AG04450 (cell line): Measurements from ENCODE around the gene IFNA16. TPM values are rescaled to one million over a fixed set of nuclear protein-coding genes. Genes with fewer than 3 reads are reported as not detected.
"Not testable (repeated sequence)": the region's sequence is repeated elsewhere in the genome, so short reads cannot be mapped to it uniquely, and the experiment has no call there.

Source experiments
- CTCF ChIA-PET: fragments of 300-600, 350-600 bp; formaldehyde crosslinking; extraction: SDS; loops from one replicate; lab custom pipeline; 2022; ENCODE audit warnings: antibody characterized with exemption, inconsistent platforms; lab: Charles Lee
- POLR2A ChIA-PET: fragments of 350-600 bp; formaldehyde crosslinking; extraction: SDS; loops from one replicate; lab custom pipeline; 2021; ENCODE audit warnings: antibody characterized with exemption, inconsistent platforms; lab: Yijun Ruan, JAX
- DNase-seq: peaks from one replicate; pipeline ENCODE4 v3.0.0-alpha.2; 2011; ENCODE audit warnings: low read depth, low spot score
- H3K27ac ChIP-seq: one replicate; pipeline ENCODE4 v1.5.1; 2012; ENCODE audit warnings: low read depth, low read length, control low read depth
- H3K27me3 ChIP-seq: one replicate; pipeline ENCODE4 v1.6.0; 2012; ENCODE audit warnings: low read length; ENCODE audit not compliant: control insufficient read depth, insufficient read depth
- H3K4me3 ChIP-seq: 2 replicates; pipeline ENCODE4 v1.5.1; 2011; ENCODE audit warnings: mild to moderate bottlenecking, low read depth, low read length, control low read depth
- H3K9me3 ChIP-seq: 2 replicates; pipeline ENCODE4 v1.5.1; 2012; ENCODE audit warnings: low read length; ENCODE audit not compliant: control insufficient read depth, insufficient read depth
- CTCF ChIP-seq: IDR thresholded peaks from 2 replicates; pipeline ENCODE4 v1.5.1; 2011; ENCODE audit warnings: low read depth, low read length, control low read depth, inconsistent platforms
- polyA plus RNA-seq: library from polyadenylated mRNA; depleted of rRNA; stranded (reverse); fragments of >200 nt; gene quantifications from 2 replicates; pipeline ENCODE4 v1.2.3, GENCODE V29; 2011

Gene IFNA16
- polyA plus RNA-seq, 1 experiment, result not detected

GRCh38 chr9:21234153-21234687 is 17.1 kb upstream of the IFNA16 start:
- H3K27me3 ChIP-seq, result peaks cover 2% of the 10 kb centered on the region
- H3K27ac ChIP-seq, result no peak overlapping the region
- TF ChIP-seq CTCF, result no peak
- DNase-seq, result no peak
- H3K9me3 ChIP-seq, result no peaks in the 10 kb centered on the region
- POLR2A ChIA-PET, result no interaction called here
- CTCF ChIA-PET, result no interaction called here
- no peak overlapping the region for H3K4me3 ChIP-seq

GRCh38 chr9:21233258-21233657 is 16.1 kb upstream of the IFNA16 start:
- H3K27me3 ChIP-seq, result peaks cover 2% of the 10 kb centered on the region
- TF ChIP-seq CTCF, result no peak
- no peak overlapping the region for H3K27ac ChIP-seq
- POLR2A ChIA-PET, result no interaction called here
- H3K9me3 ChIP-seq, result no peaks in the 10 kb centered on the region
- H3K4me3 ChIP-seq, result no peak overlapping the region
- CTCF ChIA-PET, result no interaction called here
- no peak for DNase-seq

- peaks cover 2% of the 10 kb centered on the region for H3K27me3 ChIP-seq
- H3K27ac ChIP-seq, result no peak within 1 kb of the TSS
- H3K4me3 ChIP-seq, result no peak within 1 kb of the TSS
- H3K9me3 ChIP-seq, result no peaks in the 10 kb centered on the region
- ChIA-PET CTCF (no interaction called here), POLR2A (no interaction called here)
- no peak for TF ChIP-seq CTCF
- DNase-seq, result no peak
Measured at GRCh38 chr9:21228122-21228521, 11.0 kb upstream of the IFNA16 start, which contains the start of gene IFNA17. IFNA17 (minus strand) TSS chr9:21228222; CDS start chr9:21228173, 49 bp downstream.

GRCh38 chr9:21213411-21214326 is 3.4 kb downstream of the IFNA16 start:
- H3K27me3 ChIP-seq, DNase-seq, H3K27ac ChIP-seq, H3K9me3 ChIP-seq, POLR2A ChIA-PET, H3K4me3 ChIP-seq: not testable (repeated sequence)
- CTCF ChIA-PET, result interaction anchor here (0.6 to 2.2 kb wide), 8 partner anchors 18 to 575 kb away, joined by 3 to 8 read pairs (median 3); no protein-coding TSS in a partner anchor
- peak; percentile 53 for TF ChIP-seq CTCF

GRCh38 chr9:21212160-21212559 is 5.0 kb downstream of the IFNA16 start:
- H3K27ac ChIP-seq, DNase-seq, H3K4me3 ChIP-seq, H3K27me3 ChIP-seq, H3K9me3 ChIP-seq, POLR2A ChIA-PET: not testable (repeated sequence)
- CTCF ChIA-PET, result interaction anchor here (1.9 to 2.2 kb wide), 2 partner anchors 17 to 184 kb away, joined by 4 to 8 read pairs; no protein-coding TSS in a partner anchor

- H3K27me3 ChIP-seq, H3K4me3 ChIP-seq, H3K9me3 ChIP-seq, POLR2A ChIA-PET, H3K27ac ChIP-seq, CTCF ChIA-PET, DNase-seq: not testable (repeated sequence)
Measured at GRCh38 chr9:21210782-21211181, 6.3 kb downstream of the IFNA16 start.
